Ovary (tissue), 9 donors: ENCODE measurements around the gene CCL1. TPM values are rescaled to one million over a fixed set of nuclear protein-coding genes. Genes with fewer than 3 reads are reported as not detected.

Experiments used
- DNase-seq, 5 donors: peaks; one replicate each; pipeline ENCODE4 v3.0.0-alpha.2; 2019 to 2020
- H3K27ac ChIP-seq, 2 donors: fragments of 200-600 bp; one replicate each; pipeline versions ENCODE4 v1.5.1 to v1.8.0; 2019 to 2022
- H3K27me3 ChIP-seq: fragments of 200-600 bp; one replicate; pipeline ENCODE4 v1.8.0; 2022
- H3K36me3 ChIP-seq: fragments of 200-600 bp; sonication (generic); one replicate; pipeline ENCODE4 v1.5.1; 2019
- H3K4me1 ChIP-seq: one replicate; pipeline ENCODE4 v1.8.1; 2013; ENCODE audit warnings: mild to moderate bottlenecking, moderate library complexity; ENCODE audit not compliant: insufficient read depth
- H3K4me3 ChIP-seq: fragments of 200-600 bp; sonication (generic); one replicate; pipeline ENCODE4 v1.5.1; 2017
- H3K9me3 ChIP-seq, 2 donors: fragments of 200-600 bp in 1 of 2; sonication (generic) in 1 of 2; one replicate each; pipeline versions ENCODE4 v1.5.1 to v1.8.1; 2013 to 2019; ENCODE audit warnings: mild to moderate bottlenecking in 1 of 2, moderate library complexity in 1 of 2
- EP300 ChIP-seq: sonication (generic); formaldehyde crosslinking; IDR thresholded peaks from one replicate; pipeline ENCODE4 v1.6.1; 2017; ENCODE audit warnings: antibody characterized with exemption
- POLR2A ChIP-seq: fragments of 450-650 bp; IDR thresholded peaks from one replicate; pipeline ENCODE4 v1.6.1; 2017; ENCODE audit warnings: antibody characterized with exemption, mild to moderate bottlenecking, moderate library complexity
- WGBS, 3 donors: extraction: QIAGEN DNeasy Blood & Tissue Kit in 1 of 3; methylation state at CpG; one replicate each; pipeline versions ENCODE4 v1.1.5 to v1.1.7; 2013 to 2017; 5-methylcytosine and 5-hydroxymethylcytosine counted together
- intact Hi-C, 4 donors: fragments of 100-400 bp; cut with DNase I; formaldehyde crosslinking; loops; one replicate each; pipeline versions ENCODE4 v1.11.0 to v1.15.1; 2022 to 2023
- polyA plus RNA-seq, 2 donors: library from polyadenylated mRNA; stranded (reverse); fragments of 200-250 nt in 1 of 2; fragments of 350-450 nt in 1 of 2; fragmentation: Illumina TruSeq in 1 of 2; extraction: RNeasy Lipid Tissue Mini Kit (QIAGEN cat#74804) in 1 of 2; gene quantifications; one replicate each; pipeline ENCODE4 v1.2.3, GENCODE V29; 2013 to 2014
- total RNA-seq, 7 donors: library from RNA; depleted of rRNA in 2 of 7; stranded (reverse); fragments of >200 nt in 2 of 7; fragmentation: NEBNext Ultra II Directional in 3 of 7; extraction: Animal tissue kit (Norgen Biotek cat#: 25700) in 3 of 7; gene quantifications; one replicate each; pipeline versions ENCODE4 v1.1.0 to v1.2.4, GENCODE V29; 2016 to 2023
- TF ChIP-seq, protein P1 (sequence below), 3 donors: fragments of 450-650 bp in 2 of 3; fragments of 200-600 bp in 1 of 3; IDR thresholded peaks; one replicate each; pipeline versions ENCODE4 v1.5.1 to v1.8.0; 2016 to 2022; ENCODE audit warnings: antibody characterized with exemption in 3 of 3, mild to moderate bottlenecking in 1 of 3
- donor health status: DM: no; HTN: no; CAD: no; lungs with moderate emphysema.
- donor health status: DM: no; HTN: no; CAD: no.
- donor health status: Bipolar disorder and iron deficiency.
- donor health status: DM: yes; HTN: yes; CAD: no.
- donor health status: DM: no; HTN: no; CAD: no.
- donor health status: DM: yes; HTN: yes; CAD: no.

CCL1 gene
- total and polyA plus RNA-seq, 9 donors: not detected

DNA sequence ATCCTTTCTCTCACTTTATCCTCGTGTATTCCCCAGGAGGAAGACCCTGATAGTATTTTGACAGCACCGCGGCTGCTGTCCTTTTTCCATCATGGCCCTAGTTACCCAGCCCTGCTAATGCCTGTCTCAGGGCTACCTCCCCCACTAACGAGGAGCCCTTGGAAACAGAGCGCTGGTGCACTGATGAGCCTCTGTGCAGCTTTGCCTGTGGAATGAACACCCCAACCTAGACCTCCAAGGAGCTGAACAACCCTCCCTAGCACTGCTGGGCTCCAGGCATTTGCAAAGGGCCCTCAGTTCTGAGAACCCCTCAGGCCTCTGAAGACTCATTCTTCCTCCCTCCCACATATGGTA is 23.3 kb upstream of the CCL1 start:
- intact Hi-C loops: no loop called here
- H3K4me1 ChIP-seq: no peaks in the 10 kb centered on the region
- WGBS, 3 donors: 71 to 79% (median 76%) methylated on average over 5 of the region's 5 CpGs
- TF ChIP-seq EP300: no peak
- TF ChIP-seq POLR2A: no peak
- TF ChIP-seq, protein P1, sequence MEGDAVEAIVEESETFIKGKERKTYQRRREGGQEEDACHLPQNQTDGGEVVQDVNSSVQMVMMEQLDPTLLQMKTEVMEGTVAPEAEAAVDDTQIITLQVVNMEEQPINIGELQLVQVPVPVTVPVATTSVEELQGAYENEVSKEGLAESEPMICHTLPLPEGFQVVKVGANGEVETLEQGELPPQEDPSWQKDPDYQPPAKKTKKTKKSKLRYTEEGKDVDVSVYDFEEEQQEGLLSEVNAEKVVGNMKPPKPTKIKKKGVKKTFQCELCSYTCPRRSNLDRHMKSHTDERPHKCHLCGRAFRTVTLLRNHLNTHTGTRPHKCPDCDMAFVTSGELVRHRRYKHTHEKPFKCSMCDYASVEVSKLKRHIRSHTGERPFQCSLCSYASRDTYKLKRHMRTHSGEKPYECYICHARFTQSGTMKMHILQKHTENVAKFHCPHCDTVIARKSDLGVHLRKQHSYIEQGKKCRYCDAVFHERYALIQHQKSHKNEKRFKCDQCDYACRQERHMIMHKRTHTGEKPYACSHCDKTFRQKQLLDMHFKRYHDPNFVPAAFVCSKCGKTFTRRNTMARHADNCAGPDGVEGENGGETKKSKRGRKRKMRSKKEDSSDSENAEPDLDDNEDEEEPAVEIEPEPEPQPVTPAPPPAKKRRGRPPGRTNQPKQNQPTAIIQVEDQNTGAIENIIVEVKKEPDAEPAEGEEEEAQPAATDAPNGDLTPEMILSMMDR (IDR thresholded peaks at IDR 0.05): no peak
- H3K36me3 ChIP-seq: no peaks in the 10 kb centered on the region
- H3K9me3 ChIP-seq: no peaks in the 10 kb centered on the region
- no peak overlapping the region for H3K4me3 ChIP-seq
- no peak for DNase-seq
- H3K27me3 ChIP-seq: no peaks in the 10 kb centered on the region
- H3K27ac ChIP-seq: no peak overlapping the region

DNA sequence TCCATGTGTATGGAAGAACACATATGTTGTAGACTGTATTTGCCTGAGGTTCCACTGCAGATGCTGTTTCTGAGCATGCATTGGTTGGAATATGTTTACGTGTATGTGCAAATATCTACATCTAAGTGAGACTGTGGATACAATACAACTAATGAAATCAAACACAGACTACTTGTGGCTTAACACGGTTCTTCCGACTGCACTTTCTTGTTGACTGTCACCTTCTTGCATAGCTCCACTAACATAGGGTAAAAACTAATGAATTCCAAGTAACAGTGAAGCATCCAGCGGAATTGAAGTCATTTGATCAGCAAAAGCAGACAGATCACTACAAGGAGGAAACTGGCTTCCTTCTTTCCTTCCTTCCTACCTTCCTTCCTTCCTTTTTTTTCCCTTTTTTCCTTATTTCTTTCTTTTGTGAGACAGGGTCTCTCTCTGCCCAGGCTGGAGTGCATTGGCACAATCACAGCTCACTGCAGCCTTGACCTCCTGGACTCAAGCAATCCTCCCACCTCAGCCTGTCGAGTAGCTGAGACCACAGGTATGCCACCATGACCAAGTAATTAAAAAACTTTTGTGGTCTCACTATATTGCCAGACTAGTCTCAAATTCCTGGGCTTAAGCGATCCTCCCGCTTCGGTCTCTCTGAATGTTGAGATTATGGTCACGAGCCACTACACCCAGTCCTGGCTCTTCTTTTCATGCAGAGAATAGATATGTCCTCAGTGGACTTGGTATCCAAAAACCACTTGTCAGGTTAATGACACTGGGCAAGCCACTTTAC is 22.0 kb upstream of the CCL1 start:
- TF ChIP-seq EP300 (no peak), POLR2A (no peak)
- TF ChIP-seq, protein P1 (IDR thresholded peaks at IDR 0.05): no peak
- WGBS, 3 donors: 52 to 54% (median 54%) methylated on average over 9 of the region's 9 CpGs

DNA sequence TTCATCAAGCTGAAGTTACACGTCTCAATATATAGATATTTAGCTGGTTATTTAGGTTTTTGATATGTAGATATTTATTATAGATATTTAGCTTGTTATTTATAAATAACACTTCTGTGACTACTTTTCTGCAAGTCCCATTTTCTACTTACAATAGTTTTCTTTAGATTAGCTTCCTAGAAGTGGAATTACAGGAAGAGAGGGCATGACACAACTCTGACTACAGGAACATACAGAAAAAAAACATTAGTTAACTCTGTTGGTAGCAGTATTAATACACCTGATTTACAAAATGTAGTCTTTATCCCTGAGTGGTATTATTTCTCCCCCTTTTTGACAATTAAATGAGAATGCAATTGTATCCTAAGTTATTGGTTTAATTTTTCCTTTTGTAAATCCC is 21.2 kb upstream of the CCL1 start:
- H3K27me3 ChIP-seq: no peaks in the 10 kb centered on the region
- H3K9me3 ChIP-seq: no peaks in the 10 kb centered on the region
- no peak overlapping the region for H3K4me3 ChIP-seq
- no peaks in the 10 kb centered on the region for H3K4me1 ChIP-seq
- DNase-seq: no peak
- 68 to 92% (median 75%) methylated on average over 1 of the region's 1 CpG for WGBS, 3 donors
- no peaks in the 10 kb centered on the region for H3K36me3 ChIP-seq
- intact Hi-C loops: no loop called here
- no peak overlapping the region for H3K27ac ChIP-seq
- TF ChIP-seq, protein P1 (IDR thresholded peaks at IDR 0.05): no peak
- no peak for TF ChIP-seq POLR2A
- TF ChIP-seq EP300: no peak

More for the DNA sequence above, 22.0 kb upstream of the CCL1 start:
- intact Hi-C loops: no loop called here
- Histone ChIP-seq H3K27me3 (no peaks in the 10 kb centered on the region), H3K27ac (no peak overlapping the region), H3K4me3 (no peak overlapping the region), H3K4me1 (no peaks in the 10 kb centered on the region), H3K9me3 (no peaks in the 10 kb centered on the region), H3K36me3 (no peaks in the 10 kb centered on the region)
- DNase-seq: no peak

DNA sequence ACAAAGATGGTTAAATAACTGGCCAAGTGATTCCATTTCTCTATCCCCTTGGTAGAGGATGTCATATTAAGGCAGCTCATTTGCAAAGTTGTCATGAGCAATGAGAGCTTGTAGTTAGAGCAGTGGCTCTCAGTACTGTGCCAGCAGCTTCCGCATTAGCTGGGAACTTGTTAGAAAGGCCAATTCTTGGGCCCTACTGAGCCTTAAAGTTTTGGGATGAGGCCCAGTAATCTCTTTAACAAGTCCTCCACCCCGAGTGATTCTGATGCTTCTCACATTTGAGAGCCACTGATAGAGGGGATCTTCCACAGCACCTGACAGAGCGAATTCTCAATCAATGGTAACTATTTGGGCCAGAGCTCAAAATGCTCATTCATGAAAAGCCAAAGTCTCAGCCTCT is 20.2 kb upstream of the CCL1 start:
- Histone ChIP-seq H3K36me3 (no peaks in the 10 kb centered on the region), H3K27ac (no peak overlapping the region), H3K9me3 (no peaks in the 10 kb centered on the region), H3K4me1 (no peaks in the 10 kb centered on the region), H3K4me3 (no peak overlapping the region), H3K27me3 (no peaks in the 10 kb centered on the region)
- intact Hi-C loops: no loop called here
- WGBS, 3 donors: 80 to 83% (median 83%) methylated on average over 3 of the region's 3 CpGs
- TF ChIP-seq, protein P1 (IDR thresholded peaks at IDR 0.05): no peak
- TF ChIP-seq EP300 (no peak), POLR2A (no peak)
- no peak for DNase-seq
